HepG2 (cell line): ENCODE measurements around the gene NKIRAS1. TPM values are rescaled to one million over a fixed set of nuclear protein-coding genes. Genes with fewer than 3 reads are reported as not detected.

ENCODE experiments used
- AKNA ChIP-seq: sonication (generic); formaldehyde crosslinking; IDR thresholded peaks from 2 replicates; pipeline ENCODE4 v1.4.0; 2020; ENCODE audit warnings: missing genetic modification reagents, borderline replicate concordance
- ATRX ChIP-seq: sonication (generic); formaldehyde crosslinking; IDR thresholded peaks from 2 replicates; pipeline ENCODE4 v1.4.0; 2020; ENCODE audit warnings: missing genetic modification reagents, borderline replicate concordance
- ERF ChIP-seq: IDR thresholded peaks from 2 replicates; pipeline ENCODE4 v1.6.1; 2018; ENCODE audit warnings: missing biosample characterization, missing genetic modification reagents
- JUNB ChIP-seq: sonication (generic); formaldehyde crosslinking; IDR thresholded peaks from 2 replicates; pipeline ENCODE4 v1.8.0; 2022; ENCODE audit warnings: missing genetic modification reagents, mild to moderate bottlenecking, borderline replicate concordance
- KLF13 ChIP-seq: sonication (generic); formaldehyde crosslinking; IDR thresholded peaks from 2 replicates; pipeline ENCODE4 v1.4.0; 2020; ENCODE audit warnings: mild to moderate bottlenecking, missing genetic modification reagents
- KMT2A ChIP-seq: sonication (generic); formaldehyde crosslinking; IDR thresholded peaks from 2 replicates; pipeline ENCODE4 v1.4.0; 2020; ENCODE audit warnings: missing genetic modification reagents
- MBD4 ChIP-seq: IDR thresholded peaks from 2 replicates; pipeline ENCODE4 v1.6.1; 2012; ENCODE audit warnings: low read length, inconsistent platforms, borderline replicate concordance
- PAWR ChIP-seq: sonication (generic); formaldehyde crosslinking; IDR thresholded peaks from 2 replicates; pipeline ENCODE4 v1.4.0; 2020; ENCODE audit warnings: missing genetic modification reagents, mild to moderate bottlenecking, borderline replicate concordance
- PAXIP1 ChIP-seq: sonication (generic); formaldehyde crosslinking; conservative IDR thresholded peaks from 2 replicates; pipeline ENCODE4 v1.4.0; 2020; ENCODE audit warnings: mild to moderate bottlenecking, missing genetic modification reagents, moderate library complexity
- RFXAP ChIP-seq: sonication (generic); formaldehyde crosslinking; IDR thresholded peaks from 2 replicates; pipeline ENCODE4 v1.4.0; 2020; ENCODE audit warnings: missing genetic modification reagents, borderline replicate concordance
- RXRA ChIP-seq: sonication (generic); formaldehyde crosslinking; IDR thresholded peaks from 2 replicates; pipeline ENCODE4 v1.5.1; 2020; ENCODE audit warnings: missing genetic modification reagents
- SOX6 ChIP-seq, 2 experiments: fragments of 450-650 bp in 1 of 2; sonication (generic) in 1 of 2; formaldehyde crosslinking in 1 of 2; IDR thresholded peaks; 2 replicates each; pipeline versions ENCODE4 v1.4.0 to v1.6.1; 2017 to 2020; ENCODE audit warnings: antibody characterized with exemption in 1 of 2, mild to moderate bottlenecking in 1 of 2, missing genetic modification reagents in 1 of 2
- STAT5B ChIP-seq: sonication (generic); formaldehyde crosslinking; IDR thresholded peaks from 2 replicates; pipeline ENCODE4 v1.4.0; 2020; ENCODE audit warnings: missing genetic modification reagents
- TEAD2 ChIP-seq: sonication (generic); formaldehyde crosslinking; IDR thresholded peaks from 2 replicates; pipeline ENCODE4 v1.9.0; 2021; ENCODE audit warnings: missing genetic modification reagents
- ZIK1 ChIP-seq: sonication (generic); formaldehyde crosslinking; IDR thresholded peaks from 2 replicates; pipeline ENCODE4 v1.5.0; 2020; ENCODE audit warnings: mild to moderate bottlenecking, low read depth, missing genetic modification reagents, borderline replicate concordance
- ZNF251 ChIP-seq: sonication (generic); formaldehyde crosslinking; IDR thresholded peaks from 2 replicates; pipeline ENCODE4 v1.9.0; 2021; ENCODE audit warnings: mild to moderate bottlenecking, missing genetic modification reagents
- ZNF335 ChIP-seq: sonication (generic); formaldehyde crosslinking; IDR thresholded peaks from 2 replicates; pipeline ENCODE4 v1.4.0; 2020; ENCODE audit warnings: missing genetic modification reagents
- ZNF616 ChIP-seq: sonication (generic); formaldehyde crosslinking; IDR thresholded peaks from 2 replicates; pipeline ENCODE4 v1.5.0; 2020; ENCODE audit warnings: low read depth, mild to moderate bottlenecking, missing genetic modification reagents
- ZSCAN29 ChIP-seq: sonication (generic); formaldehyde crosslinking; conservative IDR thresholded peaks from 2 replicates; pipeline ENCODE4 v1.4.0; 2020; ENCODE audit warnings: mild to moderate bottlenecking, missing genetic modification reagents
- polyA plus RNA-seq, 8 experiments: library from polyadenylated mRNA; depleted of rRNA in 3 of 8; stranded (reverse) in 7 of 8; unstranded in 1 of 8; fragments of >200 nt; fragmentation: Illumina TruSeq in 4 of 8; extraction: Trizol in 4 of 8; gene quantifications; 2 replicates each; pipeline versions ENCODE4 v1.2.1 to v1.2.3, GENCODE V29; 2011 to 2016; ENCODE audit warnings: low read depth in 4 of 8, missing spikeins in 1 of 8, mixed read lengths in 1 of 8; ENCODE audit not compliant: insufficient read depth in 1 of 8
- total RNA-seq, 5 experiments: library from RNA; depleted of rRNA; stranded (reverse); fragments of >200 nt; fragmentation: Illumina TruSeq; extraction: Trizol; gene quantifications; 2 replicates each; pipeline ENCODE4 v1.2.3, GENCODE V29; 2016; ENCODE audit warnings: low read depth in 1 of 5
- TF ChIP-seq, protein P1 (sequence below): IDR thresholded peaks from 2 replicates; pipeline ENCODE4 v1.6.1; 2016

The NKIRAS1 gene
- total and polyA plus RNA-seq, 2 of the 13 experiments (the other 11 are each of a cell fraction or from before 2014, with no cell fraction given), result 4.3 to 8.0 TPM

GRCh38 chr3:23916886-23917678 is at the start of gene NKIRAS1, which contains the start of gene RPL15 (continued):
- peak; percentile 61; the same call in 1 of the 2 replicates for TF ChIP-seq PAXIP1 (CRISPR knock-in tag)
- TF ChIP-seq ERF, result peak; percentile 96
- TF ChIP-seq ZNF616 (CRISPR knock-in tag), result no peak; the same call in 1 of the 2 replicates
- TF ChIP-seq, protein P1, sequence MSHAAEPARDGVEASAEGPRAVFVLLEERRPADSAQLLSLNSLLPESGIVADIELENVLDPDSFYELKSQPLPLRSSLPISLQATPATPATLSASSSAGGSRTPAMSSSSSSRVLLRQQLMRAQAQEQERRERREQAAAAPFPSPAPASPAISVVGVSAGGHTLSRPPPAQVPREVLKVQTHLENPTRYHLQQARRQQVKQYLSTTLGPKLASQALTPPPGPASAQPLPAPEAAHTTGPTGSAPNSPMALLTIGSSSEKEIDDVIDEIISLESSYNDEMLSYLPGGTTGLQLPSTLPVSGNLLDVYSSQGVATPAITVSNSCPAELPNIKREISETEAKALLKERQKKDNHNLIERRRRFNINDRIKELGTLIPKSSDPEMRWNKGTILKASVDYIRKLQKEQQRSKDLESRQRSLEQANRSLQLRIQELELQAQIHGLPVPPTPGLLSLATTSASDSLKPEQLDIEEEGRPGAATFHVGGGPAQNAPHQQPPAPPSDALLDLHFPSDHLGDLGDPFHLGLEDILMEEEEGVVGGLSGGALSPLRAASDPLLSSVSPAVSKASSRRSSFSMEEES (CRISPR knock-in tag), result peak; percentile 85
- TF ChIP-seq ZSCAN29 (CRISPR knock-in tag), result no peak
- TF ChIP-seq TEAD2, result no peak
- TF ChIP-seq KMT2A, result peak; percentile 98
- TF ChIP-seq PAWR (CRISPR knock-in tag), result no peak
- TF ChIP-seq SOX6 (IDR thresholded peaks at IDR 0.05), result no peak
- peak; percentile 66; the same call in 1 of the 2 replicates for TF ChIP-seq SOX6 (CRISPR knock-in tag; IDR thresholded peaks at IDR 0.05)
- TF ChIP-seq ZIK1, result peak; percentile 65
- TF ChIP-seq JUNB (CRISPR knock-in tag), result no peak
- TF ChIP-seq ATRX (CRISPR knock-in tag), result no peak
- no peak for TF ChIP-seq ZNF251
- 0 out of 2 replicates have a peak, but pooled peaks have one; percentile 73 for TF ChIP-seq ZNF335 (CRISPR knock-in tag)
- 0 out of 2 replicates have a peak, but pooled peaks have one; percentile 68 for TF ChIP-seq AKNA (CRISPR knock-in tag)
- peak; percentile 72 for TF ChIP-seq RXRA (CRISPR knock-in tag)
- TF ChIP-seq RFXAP, result no peak
- TF ChIP-seq KLF13 (CRISPR knock-in tag), result peak; percentile 97
- TF ChIP-seq MBD4, result no peak
- peak; percentile 85; the same call in 1 of the 2 replicates for TF ChIP-seq STAT5B
